ENCODE data around the gene MOB3A.
"Not testable (repeated sequence)": the region's sequence is repeated elsewhere in the genome, so short reads cannot be mapped to it uniquely, and the experiment has no call there.

Gene MOB3A

GRCh38 chr19:2097203-2097885 is 1.2 kb upstream of the MOB3A start:
- peaks cover 27% of the 10 kb centered on the region for H3K36me3 ChIP-seq (ENCODE audit: control insufficient read depth, insufficient read depth, low read length)
- H3K27me3 ChIP-seq (replicated peaks; ENCODE audit: control insufficient read depth, insufficient read depth, low read length, poor library complexity, severe bottlenecking) = no peaks in the 10 kb centered on the region
- H3K27ac ChIP-seq (ENCODE audit: insufficient read depth, low read length, poor library complexity, severe bottlenecking) = peak overlapping the region; percentile 91
- H3K4me1 ChIP-seq (ENCODE audit: control insufficient read depth, insufficient read depth, low read length, poor library complexity, severe bottlenecking) = peaks cover 23% of the 10 kb centered on the region
- H3K4me3 ChIP-seq (ENCODE audit: insufficient read depth, low read depth, low read length, poor library complexity, severe bottlenecking) = peak overlapping the region; percentile 67
- H3K9me3 ChIP-seq (ENCODE audit: control insufficient read depth, low read length) = no peaks in the 10 kb centered on the region
- DNase-seq = peak; percentile 54 to 63 (median 60)

- H3K4me3 ChIP-seq (ENCODE audit: insufficient read depth, low read depth, low read length, poor library complexity, severe bottlenecking) = peak within 1 kb of the TSS; percentile 86
- H3K9me3 ChIP-seq (ENCODE audit: control insufficient read depth, low read length) = no peaks in the 10 kb centered on the region
- H3K27me3 ChIP-seq (replicated peaks; ENCODE audit: control insufficient read depth, insufficient read depth, low read length, poor library complexity, severe bottlenecking) = no peaks in the 10 kb centered on the region
- peaks cover 25% of the 10 kb centered on the region for H3K36me3 ChIP-seq (ENCODE audit: control insufficient read depth, insufficient read depth, low read length)
- H3K4me1 ChIP-seq (ENCODE audit: control insufficient read depth, insufficient read depth, low read length, poor library complexity, severe bottlenecking) = peaks cover 29% of the 10 kb centered on the region
- peak; percentile 99 to 100 (median 100) for DNase-seq
- H3K27ac ChIP-seq (ENCODE audit: insufficient read depth, low read length, poor library complexity, severe bottlenecking) = peak within 1 kb of the TSS; percentile 91
Observed at GRCh38 chr19:2096480-2097202, 515 bp upstream of the MOB3A start, which contains the start of gene IZUMO4. Gene IZUMO4 (plus strand): TSS chr19:2096915. CDS start chr19:2096946, 31 bp downstream.

- H3K27me3 ChIP-seq (replicated peaks; ENCODE audit: control insufficient read depth, insufficient read depth, low read length, poor library complexity, severe bottlenecking); DNase-seq; H3K9me3 ChIP-seq (ENCODE audit: control insufficient read depth, low read length); H3K27ac ChIP-seq (ENCODE audit: insufficient read depth, low read length, poor library complexity, severe bottlenecking); H3K4me3 ChIP-seq (ENCODE audit: insufficient read depth, low read depth, low read length, poor library complexity, severe bottlenecking): not testable (repeated sequence)
- Histone ChIP-seq H3K36me3 (ENCODE audit: control insufficient read depth, insufficient read depth, low read length) (peaks cover 12% of the 10 kb centered on the region), H3K4me1 (ENCODE audit: control insufficient read depth, insufficient read depth, low read length, poor library complexity, severe bottlenecking) (peaks cover 58% of the 10 kb centered on the region)
Observed at GRCh38 chr19:2091926-2092525, 4.1 kb downstream of the MOB3A start.

- DNase-seq = no peak
- H3K9me3 ChIP-seq (ENCODE audit: control insufficient read depth, low read length) = no peaks in the 10 kb centered on the region
- peak overlapping the region; percentile 57 for H3K27ac ChIP-seq (ENCODE audit: insufficient read depth, low read length, poor library complexity, severe bottlenecking)
- peaks cover 74% of the 10 kb centered on the region for H3K4me1 ChIP-seq (ENCODE audit: control insufficient read depth, insufficient read depth, low read length, poor library complexity, severe bottlenecking)
- H3K27me3 ChIP-seq (replicated peaks; ENCODE audit: control insufficient read depth, insufficient read depth, low read length, poor library complexity, severe bottlenecking) = no peaks in the 10 kb centered on the region
- peaks cover 12% of the 10 kb centered on the region for H3K36me3 ChIP-seq (ENCODE audit: control insufficient read depth, insufficient read depth, low read length)
- no peak overlapping the region for H3K4me3 ChIP-seq (ENCODE audit: insufficient read depth, low read depth, low read length, poor library complexity, severe bottlenecking)
Observed at GRCh38 chr19:2089727-2090053, 6.4 kb downstream of the MOB3A start.

DNA sequence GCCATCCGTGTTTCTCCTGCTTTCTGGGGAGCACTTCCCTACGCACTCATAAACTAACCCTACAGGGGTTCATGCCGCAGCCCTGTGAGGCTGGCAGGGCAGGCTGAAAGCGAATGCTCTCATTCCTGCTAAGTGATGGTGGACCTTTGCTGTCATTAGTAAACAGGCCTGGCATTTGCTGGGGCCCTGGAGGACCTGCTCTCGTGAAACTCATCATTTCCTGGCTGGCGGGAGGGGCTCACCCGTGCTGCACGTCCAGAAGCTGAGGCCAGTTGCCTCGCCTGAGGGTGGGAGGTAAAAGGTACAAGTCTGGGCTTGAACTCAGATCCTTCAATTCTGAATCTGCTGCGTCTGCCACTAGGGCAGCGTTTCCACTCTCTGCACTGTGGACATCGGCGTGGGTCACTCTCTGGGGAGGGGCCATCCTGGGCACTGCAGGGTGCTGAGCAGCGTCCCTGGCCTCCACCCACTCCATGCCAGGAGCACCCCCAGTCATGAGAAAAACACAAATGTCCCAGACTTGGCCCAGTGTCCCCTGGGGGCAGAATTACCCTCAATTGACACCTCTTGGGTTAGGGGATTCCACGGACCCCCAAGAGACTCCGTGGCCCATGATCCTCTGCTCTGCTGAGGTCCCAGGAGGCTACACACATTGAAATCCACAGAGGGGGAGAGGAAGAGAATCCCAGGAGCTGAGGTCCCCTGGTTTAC is 7.0 kb downstream of the MOB3A start:
- H3K27me3 ChIP-seq (replicated peaks; ENCODE audit: control insufficient read depth, insufficient read depth, low read length, poor library complexity, severe bottlenecking) = no peaks in the 10 kb centered on the region
- H3K4me3 ChIP-seq (ENCODE audit: insufficient read depth, low read depth, low read length, poor library complexity, severe bottlenecking) = no peak overlapping the region
- peaks cover 74% of the 10 kb centered on the region for H3K4me1 ChIP-seq (ENCODE audit: control insufficient read depth, insufficient read depth, low read length, poor library complexity, severe bottlenecking)
- no peak for DNase-seq
- H3K36me3 ChIP-seq (ENCODE audit: control insufficient read depth, insufficient read depth, low read length) = peaks cover 12% of the 10 kb centered on the region
- H3K9me3 ChIP-seq (ENCODE audit: control insufficient read depth, low read length) = no peaks in the 10 kb centered on the region
- H3K27ac ChIP-seq (ENCODE audit: insufficient read depth, low read length, poor library complexity, severe bottlenecking) = peak overlapping the region; percentile 57

- Histone ChIP-seq H3K27ac (ENCODE audit: insufficient read depth, low read length, poor library complexity, severe bottlenecking) (peak overlapping the region; percentile 68), H3K36me3 (ENCODE audit: control insufficient read depth, insufficient read depth, low read length) (peaks cover 4% of the 10 kb centered on the region), H3K4me1 (ENCODE audit: control insufficient read depth, insufficient read depth, low read length, poor library complexity, severe bottlenecking) (peaks cover 71% of the 10 kb centered on the region), H3K27me3 (replicated peaks; ENCODE audit: control insufficient read depth, insufficient read depth, low read length, poor library complexity, severe bottlenecking) (no peaks in the 10 kb centered on the region), H3K9me3 (ENCODE audit: control insufficient read depth, low read length) (no peaks in the 10 kb centered on the region), H3K4me3 (ENCODE audit: insufficient read depth, low read depth, low read length, poor library complexity, severe bottlenecking) (no peak overlapping the region)
- DNase-seq = no peak
Observed at GRCh38 chr19:2087621-2088100, 8.5 kb downstream of the MOB3A start.

DNA sequence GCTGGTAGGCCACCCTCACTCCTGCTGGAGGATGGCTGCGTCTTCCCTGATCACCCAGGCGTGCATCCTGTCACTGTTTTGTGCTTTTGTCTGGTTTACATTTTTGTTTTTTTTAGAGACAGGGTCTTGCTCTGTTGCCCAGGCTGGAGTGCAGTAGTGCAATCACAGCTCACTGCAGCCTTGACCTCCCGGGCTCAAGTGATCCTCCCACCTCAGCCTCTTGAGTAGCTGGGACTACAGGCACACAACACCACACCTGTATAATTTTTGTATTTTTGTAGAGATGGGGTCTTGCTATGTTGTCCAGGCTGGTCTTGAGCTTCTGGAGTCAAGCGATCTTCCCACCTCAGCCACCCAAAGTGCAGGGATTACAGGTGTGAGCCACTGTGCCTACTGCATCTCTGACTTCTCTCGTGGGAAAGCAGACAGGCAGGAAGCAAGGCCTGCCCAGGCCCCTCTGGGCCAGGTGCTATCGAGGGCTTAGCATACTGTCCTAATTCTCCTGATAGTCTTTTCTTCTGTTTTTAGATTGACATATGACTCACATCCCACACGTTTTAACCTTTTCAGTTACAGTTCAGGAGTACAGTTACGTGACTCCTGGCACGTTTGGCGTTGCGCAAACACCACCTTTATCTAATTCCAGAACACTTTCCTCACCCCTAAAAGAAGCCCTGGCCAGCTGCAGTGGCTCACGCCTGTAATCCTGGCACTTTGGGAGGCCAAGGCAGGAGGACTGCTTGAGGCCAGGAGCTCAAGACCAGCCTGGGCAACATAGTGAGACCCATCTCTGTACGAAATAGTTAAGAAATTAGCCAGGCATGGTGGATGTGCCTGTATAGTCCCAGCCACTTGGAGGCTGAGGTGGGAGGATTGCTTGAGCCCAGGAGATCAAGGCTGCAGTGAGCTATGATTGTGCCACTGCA is 9.2 kb downstream of the MOB3A start:
- H3K4me1 ChIP-seq (ENCODE audit: control insufficient read depth, insufficient read depth, low read length, poor library complexity, severe bottlenecking) = peaks cover 74% of the 10 kb centered on the region
- not testable (repeated sequence) for DNase-seq; H3K36me3 ChIP-seq (ENCODE audit: control insufficient read depth, insufficient read depth, low read length); H3K4me3 ChIP-seq (ENCODE audit: insufficient read depth, low read depth, low read length, poor library complexity, severe bottlenecking); H3K9me3 ChIP-seq (ENCODE audit: control insufficient read depth, low read length); H3K27me3 ChIP-seq (replicated peaks; ENCODE audit: control insufficient read depth, insufficient read depth, low read length, poor library complexity, severe bottlenecking)
- H3K27ac ChIP-seq (ENCODE audit: insufficient read depth, low read length, poor library complexity, severe bottlenecking) = peak overlapping the region; percentile 68

DNA sequence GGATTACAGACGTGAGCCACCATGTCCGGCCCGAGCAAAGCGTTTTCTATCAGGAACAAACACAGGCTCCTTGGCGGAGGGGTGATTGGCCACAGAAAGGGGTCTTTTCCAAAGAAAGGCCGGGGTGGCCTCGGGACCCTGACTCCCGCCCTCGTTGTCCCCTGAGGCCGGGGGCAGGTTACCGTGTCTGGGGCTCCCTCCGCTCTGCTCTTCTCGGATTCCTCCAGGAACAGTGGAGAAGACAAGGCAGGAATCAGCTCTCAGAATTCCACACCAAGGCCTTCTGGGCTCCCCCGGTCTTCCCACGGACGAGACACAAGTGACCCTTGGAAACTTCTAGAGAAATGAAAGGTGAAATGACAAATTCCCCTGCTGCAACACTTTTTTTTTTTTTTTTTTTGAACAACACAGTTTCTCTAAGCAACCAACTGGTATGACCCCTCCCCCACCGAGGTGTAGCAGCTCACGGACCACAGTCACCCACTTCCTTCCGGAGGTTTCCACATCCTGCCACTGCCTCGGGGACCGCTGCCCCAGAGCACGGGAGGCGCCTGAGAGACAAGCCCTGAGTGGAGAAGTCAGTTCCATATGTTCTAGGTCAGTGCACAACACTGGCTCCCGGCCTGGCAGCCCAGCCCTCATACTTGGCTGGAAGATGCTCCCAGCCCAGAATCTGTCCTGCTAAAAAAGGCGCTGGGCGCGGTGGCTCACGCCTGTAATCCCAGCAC is 11.0 kb downstream of the MOB3A start:
- H3K27me3 ChIP-seq (replicated peaks; ENCODE audit: control insufficient read depth, insufficient read depth, low read length, poor library complexity, severe bottlenecking) = no peaks in the 10 kb centered on the region
- peak overlapping the region; percentile 88 for H3K4me3 ChIP-seq (ENCODE audit: insufficient read depth, low read depth, low read length, poor library complexity, severe bottlenecking)
- H3K9me3 ChIP-seq (ENCODE audit: control insufficient read depth, low read length) = no peaks in the 10 kb centered on the region
- peaks cover 6% of the 10 kb centered on the region for H3K36me3 ChIP-seq (ENCODE audit: control insufficient read depth, insufficient read depth, low read length)
- peaks cover 76% of the 10 kb centered on the region for H3K4me1 ChIP-seq (ENCODE audit: control insufficient read depth, insufficient read depth, low read length, poor library complexity, severe bottlenecking)
- peak overlapping the region; percentile 98 for H3K27ac ChIP-seq (ENCODE audit: insufficient read depth, low read length, poor library complexity, severe bottlenecking)
- DNase-seq = peak; percentile 90 to 94 (median 91)
